HG03039 (cell line): ENCODE measurements around the gene EPHB2.
"Not testable (repeated sequence)": the region's sequence is repeated elsewhere in the genome, so short reads cannot be mapped to it uniquely, and the experiment has no call there.

Experiments
- ATAC-seq: cut with Tn5 transposase; IDR thresholded peaks from one replicate; pipeline ENCODE4 v1.9.1; 2021; ENCODE audit warnings: mild to moderate bottlenecking, moderate library complexity; ENCODE audit not compliant: unreplicated experiment

EPHB2 gene

GRCh38 chr1:22932803-22933470, 222.3 kb downstream of the EPHB2 start:
- no peak for ATAC-seq

DNA sequence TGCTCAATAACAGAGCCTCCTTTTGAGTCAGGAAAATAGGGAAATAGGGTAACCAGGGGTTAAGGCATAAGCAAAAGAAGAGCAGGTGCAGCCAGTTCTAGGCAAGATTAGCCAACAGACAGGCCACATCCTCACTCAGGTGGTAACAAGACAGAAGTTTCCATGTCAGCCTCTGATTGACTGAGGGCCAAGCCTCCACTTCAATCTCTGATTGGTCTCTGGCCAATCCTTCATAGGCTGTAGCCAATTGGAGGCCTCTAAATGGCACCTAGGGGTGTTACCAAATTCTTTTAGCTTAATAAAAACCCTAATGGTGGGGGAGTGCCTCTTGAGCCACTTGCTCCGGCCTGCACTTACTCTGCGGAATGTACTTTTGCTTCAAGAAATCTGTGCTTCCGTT, 224.8 kb downstream of the EPHB2 start:
- ATAC-seq: no peak

GRCh38 chr1:22936681-22937080, 226.0 kb downstream of the EPHB2 start:
- no peak for ATAC-seq

DNA sequence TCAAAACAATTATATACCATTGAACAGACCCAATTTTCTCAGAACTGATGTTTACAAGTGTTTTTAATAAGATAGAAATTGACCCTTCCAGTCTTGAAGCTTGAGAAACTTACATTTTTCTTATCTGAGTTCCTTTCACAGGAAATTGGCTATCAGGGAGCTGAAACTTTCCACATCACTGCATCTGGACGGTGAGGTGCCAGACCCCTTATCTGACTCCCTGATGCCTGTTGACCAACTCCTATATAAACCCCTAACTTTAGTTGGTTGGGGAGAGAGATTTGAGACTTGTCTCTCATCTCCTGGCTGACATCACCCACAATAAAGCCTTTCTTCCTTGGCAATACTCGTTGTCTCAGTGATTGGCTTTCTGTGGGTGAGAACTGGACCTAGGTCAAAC, 230.6 kb downstream of the EPHB2 start:
- ATAC-seq: no peak

DNA sequence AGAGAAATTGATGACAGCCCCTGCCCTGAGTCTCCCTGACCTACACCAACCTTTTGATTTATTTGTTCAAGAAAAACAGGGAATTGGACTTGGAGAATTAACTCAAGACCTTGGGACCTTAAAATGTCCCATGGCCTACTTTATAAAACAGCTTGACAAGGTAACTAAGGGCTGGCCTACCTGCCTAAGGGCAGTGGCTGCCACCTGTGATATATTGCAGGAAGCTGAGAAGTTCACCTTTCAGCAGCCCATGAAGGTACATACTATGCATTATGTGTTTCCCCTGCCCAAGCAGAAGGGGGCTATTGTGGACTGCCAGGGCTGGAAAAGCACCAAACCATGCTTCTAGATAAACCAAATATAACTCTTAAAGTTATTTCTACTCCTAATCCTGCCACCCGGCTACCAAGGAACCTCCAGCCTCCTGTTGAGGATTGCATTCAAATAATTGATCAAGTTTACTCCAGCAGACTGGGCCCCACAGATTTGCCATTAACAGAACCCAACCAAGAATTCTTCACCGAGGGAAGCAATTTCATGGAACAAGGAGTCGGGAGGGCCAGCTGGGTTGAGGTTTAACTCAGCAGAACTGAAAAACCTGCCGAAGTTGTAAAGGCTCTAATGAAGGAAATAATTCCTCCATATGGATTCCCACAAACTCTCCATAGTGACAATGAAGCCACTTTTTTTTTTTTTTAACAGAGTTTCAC, 233.9 kb downstream of the EPHB2 start:
- ATAC-seq: no peak

GRCh38 chr1:22945171-22945570, 234.5 kb downstream of the EPHB2 start:
- ATAC-seq: not testable (repeated sequence)

- ATAC-seq: no peak
Measured at GRCh38 chr1:22949822-22950331, 239.2 kb downstream of the EPHB2 start.

- ATAC-seq: no peak
Measured at GRCh38 chr1:22951796-22952195, 241.2 kb downstream of the EPHB2 start.

GRCh38 chr1:22952694-22953056, 242.0 kb downstream of the EPHB2 start:
- ATAC-seq: no peak

- ATAC-seq: no peak
Measured at GRCh38 chr1:22953057-22953739, 242.6 kb downstream of the EPHB2 start.

DNA sequence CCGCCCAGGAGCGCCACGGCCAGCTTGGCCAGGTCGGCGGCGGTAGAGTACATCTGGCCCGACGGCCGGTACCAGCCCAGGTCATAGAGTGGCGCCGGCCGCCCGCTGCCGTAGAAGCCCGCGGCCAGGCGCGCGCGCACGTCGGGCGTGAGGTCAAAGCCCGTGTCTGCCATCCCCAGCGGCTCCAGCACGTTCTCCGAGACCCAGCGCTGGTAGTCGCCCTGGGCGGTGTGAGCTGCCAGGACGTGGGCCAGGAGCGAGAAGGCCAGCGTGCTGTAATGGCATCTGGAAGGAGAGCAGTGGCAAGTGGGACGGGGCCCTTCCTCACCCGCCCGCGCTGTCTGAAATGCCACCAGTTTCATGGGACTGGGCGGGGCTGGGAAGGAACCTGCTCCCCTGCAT, 243.1 kb downstream of the EPHB2 start:
- no peak for ATAC-seq

DNA sequence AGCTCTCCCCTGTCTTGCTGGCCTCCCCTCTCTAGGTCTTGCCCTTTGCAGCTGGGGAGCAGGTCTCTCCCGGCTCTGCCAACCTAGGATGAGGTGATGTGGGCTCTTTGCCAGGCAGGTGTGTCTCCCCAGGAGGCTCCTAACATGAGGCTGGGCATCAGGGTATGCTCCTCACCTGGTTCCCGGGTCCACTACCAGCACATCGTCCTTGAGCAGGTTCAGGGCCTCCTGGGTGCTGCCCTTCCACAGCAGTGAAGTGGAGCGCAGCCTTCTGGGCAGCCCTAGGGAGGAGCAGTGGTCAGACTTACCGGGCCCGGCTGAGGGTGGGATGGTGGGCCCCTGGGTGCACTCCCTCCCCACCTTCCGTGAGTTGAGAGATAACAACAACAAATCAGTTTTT, 244.5 kb downstream of the EPHB2 start:
- no peak for ATAC-seq

- ATAC-seq: no peak
Measured at GRCh38 chr1:22957066-22957465, 246.4 kb downstream of the EPHB2 start.

GRCh38 chr1:22958556-22958955, 247.9 kb downstream of the EPHB2 start:
- ATAC-seq: no peak

DNA sequence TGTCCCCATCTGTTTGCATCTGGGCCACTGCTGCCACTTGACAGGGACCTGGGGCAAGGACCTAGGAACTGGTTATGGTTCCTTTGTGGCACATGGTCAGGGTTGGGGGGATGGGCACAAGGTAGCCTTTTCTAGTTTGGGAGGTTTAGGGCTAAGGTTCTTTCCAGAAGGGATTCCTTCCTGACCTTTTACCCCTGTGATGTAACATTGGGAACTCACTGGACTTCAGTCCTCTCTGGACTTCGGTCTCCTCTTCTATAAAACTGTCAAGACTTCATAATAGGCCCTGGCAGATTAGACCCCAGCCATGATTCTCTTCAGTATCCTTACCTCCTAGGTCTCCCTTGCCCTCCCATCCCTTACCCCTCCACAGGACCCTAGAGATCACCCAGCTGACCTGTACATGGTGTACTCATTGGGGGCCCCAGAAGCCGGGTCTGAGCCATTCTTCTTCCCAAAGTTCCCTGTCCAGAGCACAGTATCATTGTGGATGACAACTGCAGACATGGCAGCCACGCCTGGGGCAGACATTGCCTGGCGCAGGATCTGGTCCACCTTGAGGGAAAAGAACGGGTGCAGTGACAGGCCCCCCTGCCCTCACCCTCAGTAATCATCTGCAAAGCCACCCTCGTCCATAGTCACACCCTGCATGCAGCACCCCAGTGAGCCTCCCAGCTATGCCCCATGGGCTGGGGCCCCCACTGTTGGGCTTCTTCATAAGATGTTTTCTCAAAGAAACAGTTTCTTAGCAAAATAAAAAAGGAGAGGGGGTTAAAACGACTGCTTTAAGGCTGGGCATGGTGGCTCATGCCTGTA, 249.1 kb downstream of the EPHB2 start:
- ATAC-seq: no peak

GRCh38 chr1:22962558-22962957, 251.9 kb downstream of the EPHB2 start:
- ATAC-seq: no peak

DNA sequence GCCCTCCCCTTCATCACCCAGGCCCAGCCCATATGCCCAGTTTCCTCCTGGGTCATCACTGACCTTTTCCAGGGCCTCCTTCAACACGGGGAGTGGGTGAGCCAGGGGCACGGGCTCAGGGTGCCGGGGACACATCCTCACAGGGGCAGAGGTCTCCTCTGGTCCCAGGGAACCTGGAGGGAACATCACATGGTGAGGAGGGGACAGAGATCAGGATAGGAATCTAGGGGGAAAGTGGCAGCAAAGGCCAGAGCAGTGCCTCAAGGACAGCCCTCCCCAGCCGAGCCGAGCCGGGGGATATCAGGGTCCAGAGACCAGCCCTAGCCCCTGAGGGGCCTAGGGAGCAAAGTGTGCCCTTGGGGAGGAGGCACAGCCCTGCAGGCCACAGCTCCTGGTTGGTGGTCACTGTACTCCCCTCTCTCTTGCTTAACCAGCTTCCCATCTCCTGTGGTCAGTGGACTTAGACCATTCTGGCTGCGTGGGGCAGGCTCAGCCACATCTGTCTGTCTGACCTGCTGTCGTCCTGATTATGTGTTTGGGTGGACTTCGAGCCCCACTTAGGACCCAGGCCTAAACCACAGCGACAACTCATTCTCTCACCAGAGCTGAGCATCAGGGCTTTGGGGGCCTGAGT, 252.5 kb downstream of the EPHB2 start:
- ATAC-seq: no peak

DNA sequence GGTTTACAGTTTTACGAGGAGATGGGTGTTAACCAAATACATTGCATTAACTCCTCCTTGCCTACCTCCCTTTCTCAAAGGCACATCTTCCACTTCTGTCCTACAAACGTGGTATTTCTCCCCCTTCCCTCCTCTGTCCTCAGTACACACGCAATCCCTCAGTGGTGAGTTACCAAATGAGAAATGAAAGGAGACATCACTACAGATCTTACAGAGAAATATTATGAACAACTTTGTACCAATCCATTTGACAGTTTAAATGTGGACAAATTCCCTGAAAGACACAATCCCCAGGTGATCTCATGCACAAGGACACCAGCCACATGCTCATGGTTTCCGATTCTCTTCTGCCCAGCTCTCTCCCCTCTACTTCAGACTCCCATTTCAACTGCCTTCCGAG, 255.7 kb downstream of the EPHB2 start:
- no peak for ATAC-seq

GRCh38 chr1:22967833-22968232, 257.2 kb downstream of the EPHB2 start:
- no peak for ATAC-seq

DNA sequence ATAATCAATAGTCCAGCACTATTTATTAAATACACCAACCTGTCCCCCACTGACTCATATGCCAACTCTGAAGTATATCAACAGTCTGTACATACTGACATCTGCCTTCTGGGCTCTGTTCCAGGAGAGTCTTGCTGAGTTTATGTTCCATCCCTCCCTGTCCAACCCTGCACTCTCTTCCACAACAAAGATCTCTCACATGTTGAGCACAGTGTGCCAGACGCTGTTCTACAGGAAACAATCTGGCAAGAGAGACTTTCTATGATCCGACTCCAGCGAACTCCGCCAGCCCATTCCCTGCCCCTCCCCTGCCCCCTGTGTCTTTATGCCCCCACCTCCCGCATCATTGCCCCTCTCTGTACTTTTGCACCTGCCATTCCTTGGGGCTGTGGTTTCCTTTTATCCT, 258.7 kb downstream of the EPHB2 start:
- no peak for ATAC-seq

- ATAC-seq: no peak
Measured at GRCh38 chr1:22970096-22970495, 259.5 kb downstream of the EPHB2 start.
